Adipose tissue (tissue), 3 donors: ENCODE results near the gene PSMB7. TPM values are rescaled to one million over a fixed set of nuclear protein-coding genes. Genes with fewer than 3 reads are reported as not detected.
"Not testable (repeated sequence)": the region's sequence is repeated elsewhere in the genome, so short reads cannot be mapped to it uniquely, and the experiment has no call there.

Experiments
- H3K27ac ChIP-seq: one replicate; pipeline ENCODE4 v1.5.1; 2013; ENCODE audit warnings: low read depth, low read length
- WGBS, 3 donors: extraction: QIAGEN DNeasy Blood & Tissue Kit; methylation state at CpG; one replicate each; pipeline ENCODE4 v1.1.7; 2013; 5-methylcytosine and 5-hydroxymethylcytosine counted together
- polyA plus RNA-seq, 3 donors: library from polyadenylated mRNA; stranded (reverse); fragments of 200-250 nt; gene quantifications; one replicate each; pipeline ENCODE4 v1.2.3, GENCODE V29; 2013
- donor health status: healthy with polysubstance abuse.
- donor health status: Bipolar disorder and iron deficiency.
- donor health status: healthy.

The PSMB7 gene
- polyA plus RNA-seq, 3 donors, result 133 to 197 (median 137) TPM

- no peak overlapping the region for H3K27ac ChIP-seq
Observed at GRCh38 chr9:124448019-124448418, 32.8 kb upstream of the PSMB7 start.

DNA sequence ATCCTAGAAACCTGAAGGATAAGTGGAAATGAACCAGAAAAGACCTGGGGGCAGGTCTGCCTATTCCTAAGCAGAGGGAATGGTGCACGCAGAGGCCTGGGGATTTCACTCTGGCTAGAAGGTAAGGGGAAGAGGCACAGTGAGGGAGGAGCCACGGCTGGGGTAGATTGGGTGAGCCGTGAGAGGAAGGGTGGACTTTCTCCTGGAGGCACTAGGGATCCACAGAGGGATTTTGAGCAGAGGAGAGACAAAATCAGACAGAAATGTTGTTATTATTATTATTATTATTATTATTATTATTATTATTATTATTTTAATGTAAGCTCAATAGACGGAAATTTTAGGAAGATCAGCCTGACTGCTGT is 32.0 kb upstream of the PSMB7 start:
- WGBS, 3 donors, result 59 to 74% (median 64%) methylated on average over 4 of the region's 4 CpGs
- no peak overlapping the region for H3K27ac ChIP-seq

More at GRCh38 chr9:124448019-124448418, 32.8 kb upstream of the PSMB7 start:
- WGBS, 3 donors, result 57 to 84% (median 84%) methylated on average over 7 of the region's 7 CpGs

DNA sequence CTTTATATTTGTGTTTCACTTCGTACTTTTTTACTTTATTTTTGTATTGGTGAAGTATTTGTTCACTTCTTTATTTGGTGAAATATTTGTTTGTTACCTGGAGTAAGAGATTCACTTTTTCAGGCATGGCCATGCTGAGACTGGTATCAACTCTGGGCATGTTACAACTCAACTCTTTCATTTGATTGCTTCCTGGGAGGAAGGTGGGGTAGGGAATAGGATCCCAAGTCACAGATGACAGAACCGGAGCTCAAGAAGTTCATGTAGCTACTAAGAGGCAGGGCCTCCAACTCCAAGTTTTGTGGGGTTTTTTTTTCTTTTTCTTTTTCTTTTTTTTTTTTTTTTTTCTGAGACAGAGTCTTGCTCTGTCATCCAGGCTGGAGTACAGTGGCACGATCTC is 28.9 kb upstream of the PSMB7 start:
- 81 to 96% (median 85%) methylated on average over 3 of the region's 3 CpGs for WGBS, 3 donors
- H3K27ac ChIP-seq, result no peak overlapping the region

DNA sequence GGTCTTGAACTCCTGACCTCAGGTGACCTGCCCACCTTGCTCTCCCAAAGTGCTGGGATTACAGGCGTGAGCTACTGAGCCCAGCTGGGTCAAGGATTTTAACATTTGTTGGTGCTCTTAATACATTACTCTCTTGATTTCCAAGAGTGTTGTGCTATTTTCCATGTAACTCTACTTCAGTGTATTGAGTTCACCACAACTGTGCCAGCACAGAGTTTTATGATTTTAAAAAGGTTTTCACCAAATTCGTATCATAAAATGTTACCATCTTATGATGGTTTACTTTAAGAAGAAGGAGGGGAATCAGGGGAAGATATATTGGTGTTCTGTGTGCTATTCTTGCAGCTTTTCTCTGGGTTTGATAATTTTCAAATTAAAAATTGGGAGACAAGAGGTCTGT is 28.4 kb upstream of the PSMB7 start:
- WGBS, 3 donors, result 82 to 91% (median 83%) methylated on average over 2 of the region's 2 CpGs
- no peak overlapping the region for H3K27ac ChIP-seq

- H3K27ac ChIP-seq, result no peak overlapping the region
- WGBS, 3 donors, result 72 to 78% (median 75%) methylated on average over 3 of the region's 3 CpGs
Observed at GRCh38 chr9:124442826-124443225, 27.6 kb upstream of the PSMB7 start.

DNA sequence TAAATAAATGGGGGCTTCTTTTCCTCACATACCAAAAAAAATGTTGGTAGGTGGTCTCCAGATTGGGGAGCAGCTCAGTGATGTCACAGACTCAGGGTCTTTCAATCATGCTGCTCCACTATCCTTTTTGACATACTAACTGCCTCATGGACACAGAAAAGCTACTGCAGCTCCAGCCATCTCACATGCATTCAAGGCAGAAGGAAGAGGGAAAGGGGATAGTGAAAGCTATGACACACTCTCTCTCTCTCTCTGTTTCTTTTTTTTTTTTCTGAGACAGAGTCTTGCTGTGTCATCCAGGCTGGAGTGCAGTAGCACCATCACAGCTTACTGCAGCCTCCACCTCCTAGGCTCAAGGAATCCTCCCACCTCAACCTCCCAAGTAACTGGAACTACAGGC is 27.1 kb upstream of the PSMB7 start:
- H3K27ac ChIP-seq, result no peak overlapping the region

- no peak overlapping the region for H3K27ac ChIP-seq
- 44 to 71% (median 57%) methylated on average over 16 of the region's 16 CpGs for WGBS, 3 donors
Observed at GRCh38 chr9:124441291-124441690, 26.0 kb upstream of the PSMB7 start.

DNA sequence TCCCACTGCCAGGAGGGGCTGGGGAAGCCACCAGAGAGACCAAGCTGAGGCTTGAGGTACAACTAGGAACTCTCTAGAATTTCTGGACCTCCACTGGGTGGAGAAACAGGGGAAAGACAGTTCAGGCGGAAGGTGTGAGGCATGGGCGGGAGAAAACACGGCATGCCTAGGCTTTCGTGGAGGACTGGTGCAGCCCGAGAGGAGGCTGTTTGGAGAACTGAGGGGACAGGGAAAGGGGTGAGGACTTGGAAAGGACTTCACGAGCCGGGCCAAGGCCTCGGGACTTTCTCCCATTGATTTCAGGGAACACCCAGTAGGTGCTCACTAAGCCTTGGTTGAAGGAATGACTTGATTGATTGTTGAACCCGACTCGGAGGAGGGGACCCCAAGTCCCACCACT is 25.5 kb upstream of the PSMB7 start:
- WGBS, 3 donors, result 67 to 78% (median 73%) methylated on average over 10 of the region's 10 CpGs
- no peak overlapping the region for H3K27ac ChIP-seq

DNA sequence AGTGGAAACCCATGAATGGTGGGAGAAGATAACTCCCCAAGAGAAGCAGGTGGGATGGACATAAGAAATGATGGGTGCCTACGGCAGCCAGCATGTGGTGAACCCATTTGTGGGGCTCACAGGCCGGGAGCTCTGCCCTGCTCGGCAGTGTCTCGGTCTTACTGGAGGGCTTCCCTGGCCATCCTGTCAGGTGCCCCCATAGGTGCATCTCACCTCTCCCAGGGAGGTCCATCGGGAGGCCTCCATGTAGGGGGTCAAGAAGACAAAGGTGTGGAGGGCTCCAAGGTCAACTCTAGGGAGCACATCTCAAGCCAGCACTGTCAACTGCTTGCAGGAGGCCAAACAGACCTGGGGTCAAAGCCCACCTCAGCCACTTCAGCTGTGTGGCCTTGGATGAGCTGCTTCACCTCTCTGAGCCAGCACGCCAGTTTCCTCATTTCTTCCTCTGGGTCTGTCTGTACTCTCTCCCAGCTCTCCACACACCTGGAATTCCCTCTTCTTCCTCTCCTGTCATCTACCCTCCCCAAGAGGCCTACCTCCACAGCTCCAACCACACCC is 24.5 kb upstream of the PSMB7 start:
- 92 to 100% (median 92%) methylated on average over 6 of the region's 6 CpGs for WGBS, 3 donors
- no peak overlapping the region for H3K27ac ChIP-seq

DNA sequence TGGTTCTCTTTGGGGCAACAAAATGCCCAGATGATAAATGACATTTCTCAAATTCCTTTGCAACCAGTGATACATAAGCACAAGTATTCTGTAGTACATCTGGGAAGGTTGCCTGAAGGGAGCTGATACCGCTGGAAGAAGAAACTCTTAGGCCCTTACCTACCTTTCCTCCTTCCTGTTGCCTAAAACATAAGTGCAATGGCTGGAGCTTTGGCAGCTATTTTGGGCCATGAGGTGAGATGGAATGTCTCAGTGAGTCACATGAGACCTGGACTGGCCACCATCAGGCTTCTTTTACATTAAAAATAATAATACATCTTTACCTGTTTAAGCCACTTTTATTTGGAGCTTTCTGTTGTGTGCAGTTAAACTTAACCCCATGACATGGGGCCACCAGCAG is 23.8 kb upstream of the PSMB7 start:
- 87 to 94% (median 90%) methylated on average over 1 of the region's 1 CpG for WGBS, 3 donors

DNA sequence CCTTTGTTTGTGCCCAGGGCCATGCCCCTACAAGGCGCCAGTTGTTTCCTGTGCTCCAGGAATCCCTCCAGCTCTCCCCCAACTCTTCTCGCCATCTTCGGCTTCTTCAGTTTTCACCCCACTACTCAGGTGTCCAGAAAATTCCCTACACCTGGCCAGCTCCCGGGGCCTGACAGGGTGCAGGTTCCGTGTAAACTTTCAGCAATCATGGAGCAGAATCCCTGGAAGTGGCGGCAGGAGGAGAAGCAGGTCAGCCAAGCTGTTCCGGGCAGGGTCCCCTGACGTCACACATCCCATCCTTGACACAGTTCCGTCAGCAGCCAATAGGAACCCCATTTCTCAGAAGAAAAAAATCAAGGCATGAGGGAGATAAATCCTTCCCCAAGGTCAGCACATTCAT is 22.8 kb upstream of the PSMB7 start:
- H3K27ac ChIP-seq, result no peak overlapping the region
- WGBS, 3 donors, result 70 to 88% (median 83%) methylated on average over 9 of the region's 9 CpGs

More for the DNA sequence above, 23.8 kb upstream of the PSMB7 start:
- no peak overlapping the region for H3K27ac ChIP-seq

- no peak overlapping the region for H3K27ac ChIP-seq
- 85 to 93% (median 93%) methylated on average over 3 of the region's 3 CpGs for WGBS, 3 donors
Observed at GRCh38 chr9:124437086-124437485, 21.8 kb upstream of the PSMB7 start.

DNA sequence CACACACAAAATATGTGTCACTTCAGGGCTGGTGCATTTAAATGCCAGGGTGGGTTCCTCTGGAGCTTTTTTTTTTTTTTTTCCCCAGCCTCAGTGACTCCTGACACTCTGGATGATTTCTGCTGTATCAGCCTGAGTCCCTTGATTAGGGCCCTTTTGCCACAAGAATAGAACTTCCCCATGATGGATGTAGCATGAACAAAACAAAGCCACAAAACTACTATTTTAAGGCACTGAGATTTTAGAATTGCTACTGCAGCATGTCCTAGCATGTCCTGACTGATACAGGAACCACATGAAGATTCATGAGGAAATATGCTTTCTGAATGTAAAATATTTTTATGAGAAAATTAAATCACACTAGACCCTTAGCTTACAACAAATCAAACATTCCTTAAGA is 21.1 kb upstream of the PSMB7 start:
- no peak overlapping the region for H3K27ac ChIP-seq

GRCh38 chr9:124429530-124429867 is 14.3 kb upstream of the PSMB7 start:
- no peak overlapping the region for H3K27ac ChIP-seq
- WGBS, 3 donors, result 77 to 92% (median 84%) methylated on average over 4 of the region's 4 CpGs

GRCh38 chr9:124428751-124429529 is 13.7 kb upstream of the PSMB7 start:
- H3K27ac ChIP-seq, result no peak overlapping the region
- WGBS, 3 donors, result 62 to 68% (median 65%) methylated on average over 28 of the region's 28 CpGs

- WGBS, 3 donors, result 57 to 67% (median 62%) methylated on average over 4 of the region's 4 CpGs
- no peak overlapping the region for H3K27ac ChIP-seq
Observed at GRCh38 chr9:124427281-124427680, 12.0 kb upstream of the PSMB7 start.

DNA sequence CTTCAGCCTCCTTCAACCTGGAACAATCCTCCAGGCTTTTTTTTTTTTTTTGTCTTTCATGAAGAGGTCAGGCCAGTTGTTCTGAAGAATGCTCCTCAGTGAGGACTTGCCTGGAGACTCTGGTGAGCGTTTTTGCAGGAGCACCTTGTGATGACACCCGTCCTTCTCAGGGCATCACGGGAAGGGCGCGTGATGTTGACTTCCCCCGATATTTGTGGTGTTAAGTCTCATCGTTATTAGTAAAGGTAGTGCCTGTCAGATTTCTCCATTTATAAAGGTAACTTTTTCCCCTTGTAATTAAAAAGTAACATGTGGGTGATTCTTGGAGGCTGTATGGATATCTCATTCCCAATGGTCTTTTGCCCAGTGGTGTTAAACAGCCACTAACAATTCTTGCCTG is 11.1 kb upstream of the PSMB7 start:
- no peak overlapping the region for H3K27ac ChIP-seq
- WGBS, 3 donors, result 88 to 93% (median 92%) methylated on average over 7 of the region's 7 CpGs

DNA sequence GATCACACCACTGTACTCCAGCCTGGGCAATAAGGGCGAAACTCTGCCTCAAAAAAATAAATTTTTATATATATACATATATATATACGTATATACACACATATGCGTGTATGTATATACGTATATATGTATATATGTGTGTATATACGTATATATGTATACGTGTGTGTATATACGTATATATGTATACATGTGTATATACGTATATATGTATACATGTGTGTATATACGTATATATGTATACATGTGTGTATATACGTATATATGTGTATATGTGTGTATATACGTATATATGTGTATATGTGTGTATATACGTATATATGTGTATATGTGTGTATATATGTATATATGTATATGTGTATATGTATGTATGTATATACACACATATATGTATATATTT is 10.5 kb upstream of the PSMB7 start:
- 73 to 93% (median 88%) methylated on average over 12 of the region's 12 CpGs for WGBS, 3 donors
- not testable (repeated sequence) for H3K27ac ChIP-seq

DNA sequence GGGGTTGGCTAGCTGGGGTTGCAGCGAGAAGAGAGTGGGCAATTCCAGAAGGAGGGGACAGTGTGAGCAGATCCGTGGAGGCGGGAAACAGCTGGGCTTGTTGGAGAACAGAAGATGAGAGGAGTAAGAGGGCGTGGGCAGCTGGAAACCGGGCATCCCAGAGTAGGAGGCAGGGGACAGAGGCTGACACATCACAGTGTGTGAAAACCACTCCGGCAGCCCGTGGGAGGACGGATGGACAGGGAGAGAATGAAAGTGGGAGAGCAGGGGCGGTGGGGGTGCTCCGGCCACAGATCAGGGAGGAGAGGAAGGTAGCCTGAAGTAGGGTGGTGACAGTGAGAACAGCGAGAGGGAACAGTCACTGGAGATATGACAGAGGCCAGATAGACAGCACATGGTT is 8.3 kb upstream of the PSMB7 start:
- WGBS, 3 donors, result 47 to 58% (median 49%) methylated on average over 11 of the region's 11 CpGs
- no peak overlapping the region for H3K27ac ChIP-seq

GRCh38 chr9:124423155-124423554 is 7.9 kb upstream of the PSMB7 start:
- 80 to 83% (median 82%) methylated on average over 5 of the region's 5 CpGs for WGBS, 3 donors
- H3K27ac ChIP-seq, result no peak overlapping the region
